ENCODE results near the gene RAD51B.

DNA sequence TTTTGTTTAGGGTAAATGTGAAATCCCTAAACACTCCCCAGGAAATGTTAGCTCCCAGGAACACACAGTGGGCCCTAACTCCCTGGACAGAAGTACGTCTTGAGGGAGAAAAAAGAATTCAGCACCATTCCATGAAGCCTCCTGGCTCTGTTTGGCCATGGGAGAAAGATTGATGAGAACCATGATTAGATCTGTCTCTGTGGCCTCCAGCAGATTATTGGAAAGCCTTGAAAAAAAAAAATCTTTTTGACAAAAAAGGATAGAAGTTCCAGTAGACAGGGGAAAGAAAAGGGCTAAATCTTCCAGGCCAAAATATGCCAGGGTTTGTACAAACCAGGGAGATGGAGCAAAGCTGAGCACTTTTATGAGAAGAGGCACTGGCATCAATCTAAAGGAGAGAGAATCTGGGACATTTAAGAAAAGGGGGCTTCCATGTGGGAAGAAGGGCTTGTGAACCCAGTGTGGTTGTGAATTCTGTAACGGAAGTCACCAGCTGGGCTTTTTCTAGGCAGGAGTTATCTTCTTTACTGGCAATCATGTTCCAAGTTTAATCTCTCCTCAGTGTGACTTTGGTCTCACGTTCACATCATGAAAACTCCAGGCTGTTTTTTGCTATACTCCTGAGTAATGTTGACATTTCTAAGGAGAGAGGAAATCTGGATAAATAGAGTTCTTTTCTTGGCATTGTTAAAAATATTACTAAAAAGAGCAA, 426.7 kb downstream of the RAD51B start:
- TF ChIP-seq, protein P1, sequence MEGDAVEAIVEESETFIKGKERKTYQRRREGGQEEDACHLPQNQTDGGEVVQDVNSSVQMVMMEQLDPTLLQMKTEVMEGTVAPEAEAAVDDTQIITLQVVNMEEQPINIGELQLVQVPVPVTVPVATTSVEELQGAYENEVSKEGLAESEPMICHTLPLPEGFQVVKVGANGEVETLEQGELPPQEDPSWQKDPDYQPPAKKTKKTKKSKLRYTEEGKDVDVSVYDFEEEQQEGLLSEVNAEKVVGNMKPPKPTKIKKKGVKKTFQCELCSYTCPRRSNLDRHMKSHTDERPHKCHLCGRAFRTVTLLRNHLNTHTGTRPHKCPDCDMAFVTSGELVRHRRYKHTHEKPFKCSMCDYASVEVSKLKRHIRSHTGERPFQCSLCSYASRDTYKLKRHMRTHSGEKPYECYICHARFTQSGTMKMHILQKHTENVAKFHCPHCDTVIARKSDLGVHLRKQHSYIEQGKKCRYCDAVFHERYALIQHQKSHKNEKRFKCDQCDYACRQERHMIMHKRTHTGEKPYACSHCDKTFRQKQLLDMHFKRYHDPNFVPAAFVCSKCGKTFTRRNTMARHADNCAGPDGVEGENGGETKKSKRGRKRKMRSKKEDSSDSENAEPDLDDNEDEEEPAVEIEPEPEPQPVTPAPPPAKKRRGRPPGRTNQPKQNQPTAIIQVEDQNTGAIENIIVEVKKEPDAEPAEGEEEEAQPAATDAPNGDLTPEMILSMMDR (tag by site-specific recombination; IDR thresholded peaks at IDR 0.05) = no peak
- TF ChIP-seq ZNF555 (tag by site-specific recombination; conservative IDR thresholded peaks at IDR 0.05) = no peak
- TF ChIP-seq ZNF792 (tag by site-specific recombination; IDR thresholded peaks at IDR 0.05) = no peak
- no peak for TF ChIP-seq HOXA7 (CRISPR knock-in tag; IDR thresholded peaks at IDR 0.05; ENCODE audit: borderline replicate concordance)
- TF ChIP-seq BCL11A (tag by site-specific recombination; IDR thresholded peaks at IDR 0.05; ENCODE audit: low read depth) = no peak
- no peak for TF ChIP-seq ZFP69B (tag by site-specific recombination; IDR thresholded peaks at IDR 0.05)
- no peak for TF ChIP-seq TCF7L2 (IDR thresholded peaks at IDR 0.05; ENCODE audit: borderline replicate concordance, low read depth, low read length)
- no peak for TF ChIP-seq ZBTB49 (tag by site-specific recombination; IDR thresholded peaks at IDR 0.05; ENCODE audit: low read depth)
- TF ChIP-seq, protein P2, sequence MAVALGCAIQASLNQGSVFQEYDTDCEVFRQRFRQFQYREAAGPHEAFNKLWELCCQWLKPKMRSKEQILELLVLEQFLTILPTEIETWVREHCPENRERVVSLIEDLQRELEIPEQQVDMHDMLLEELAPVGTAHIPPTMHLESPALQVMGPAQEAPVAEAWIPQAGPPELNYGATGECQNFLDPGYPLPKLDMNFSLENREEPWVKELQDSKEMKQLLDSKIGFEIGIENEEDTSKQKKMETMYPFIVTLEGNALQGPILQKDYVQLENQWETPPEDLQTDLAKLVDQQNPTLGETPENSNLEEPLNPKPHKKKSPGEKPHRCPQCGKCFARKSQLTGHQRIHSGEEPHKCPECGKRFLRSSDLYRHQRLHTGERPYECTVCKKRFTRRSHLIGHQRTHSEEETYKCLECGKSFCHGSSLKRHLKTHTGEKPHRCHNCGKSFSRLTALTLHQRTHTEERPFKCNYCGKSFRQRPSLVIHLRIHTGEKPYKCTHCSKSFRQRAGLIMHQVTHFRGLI (tag by site-specific recombination; IDR thresholded peaks at IDR 0.05) = no peak
- TF ChIP-seq, protein P3, sequence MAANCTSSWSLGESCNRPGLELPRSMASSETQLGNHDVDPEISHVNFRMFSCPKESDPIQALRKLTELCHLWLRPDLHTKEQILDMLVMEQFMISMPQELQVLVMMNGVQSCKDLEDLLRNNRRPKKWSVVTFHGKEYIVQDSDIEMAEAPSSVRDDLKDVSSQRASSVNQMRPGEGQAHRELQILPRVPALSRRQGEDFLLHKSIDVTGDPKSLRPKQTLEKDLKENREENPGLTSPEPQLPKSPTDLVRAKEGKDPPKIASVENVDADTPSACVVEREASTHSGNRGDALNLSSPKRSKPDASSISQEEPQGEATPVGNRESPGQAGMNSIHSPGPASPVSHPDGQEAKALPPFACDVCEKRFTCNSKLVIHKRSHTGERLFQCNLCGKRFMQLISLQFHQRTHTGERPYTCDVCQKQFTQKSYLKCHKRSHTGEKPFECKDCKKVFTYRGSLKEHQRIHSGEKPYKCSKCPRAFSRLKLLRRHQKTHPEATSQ (tag by site-specific recombination; IDR thresholded peaks at IDR 0.05) = no peak

All from HEK293 (cell line).